Subcutaneous abdominal adipose tissue (tissue), 5 donors: ENCODE results near the gene TOP2B.

Source experiments
- H3K27ac ChIP-seq: one replicate; pipeline ENCODE4 v1.7.0; 2013; ENCODE audit warnings: low read depth, mild to moderate bottlenecking, inconsistent platforms, low read length, moderate library complexity
- H3K27me3 ChIP-seq, 5 donors: one replicate each; pipeline ENCODE4 v1.7.0; 2013; ENCODE audit warnings: low read length in 5 of 5, inconsistent platforms in 1 of 5; ENCODE audit not compliant: control insufficient read depth in 5 of 5, insufficient read depth in 4 of 5
- H3K36me3 ChIP-seq, 5 donors: one replicate each; pipeline ENCODE4 v1.7.0; 2013; ENCODE audit warnings: low read length in 5 of 5; ENCODE audit not compliant: control insufficient read depth in 5 of 5, insufficient read depth in 5 of 5
- H3K4me1 ChIP-seq, 5 donors: one replicate each; pipeline ENCODE4 v1.7.0; 2013; ENCODE audit warnings: low read length in 5 of 5, mild to moderate bottlenecking in 3 of 5, moderate library complexity in 1 of 5; ENCODE audit not compliant: control insufficient read depth in 5 of 5, insufficient read depth in 5 of 5
- H3K4me3 ChIP-seq, 5 donors: one replicate each; pipeline ENCODE4 v1.7.0; 2013; ENCODE audit warnings: low read length in 5 of 5, low read depth in 1 of 5
- H3K9ac ChIP-seq, 5 donors: one replicate each; pipeline ENCODE4 v1.7.0; 2013; ENCODE audit warnings: low read length in 5 of 5, mild to moderate bottlenecking in 4 of 5, moderate library complexity in 3 of 5
- H3K9me3 ChIP-seq, 5 donors: one replicate each; pipeline ENCODE4 v1.7.0; 2013; ENCODE audit warnings: low read length in 5 of 5; ENCODE audit not compliant: control insufficient read depth in 5 of 5
- donor health status: healthy.
- donor health status: healthy.
- donor health status: healthy.
- donor health status: healthy.
- donor health status: healthy.

Gene TOP2B

DNA sequence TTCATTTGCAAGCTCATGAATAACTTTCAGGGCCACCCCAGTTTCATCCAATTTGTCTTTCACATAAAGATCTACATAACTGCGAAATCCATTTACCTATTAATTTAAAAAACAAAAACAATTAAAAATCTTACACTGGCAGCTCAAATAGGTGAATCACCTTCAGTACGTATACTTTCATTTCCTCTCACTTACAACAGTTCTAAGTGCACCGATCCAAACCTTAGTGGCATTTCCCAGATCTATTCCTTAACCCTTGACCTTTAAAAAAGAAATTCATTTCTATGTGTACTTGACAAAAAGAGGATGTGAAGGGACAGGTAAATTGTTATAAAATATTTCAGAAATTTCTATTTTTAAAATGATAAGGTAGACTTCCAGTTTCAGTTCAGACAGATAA lies 30.8 kb downstream of the TOP2B start:
- no peaks in the 10 kb centered on the region for H3K9me3 ChIP-seq
- no peaks in the 10 kb centered on the region for H3K27me3 ChIP-seq
- no peak overlapping the region for H3K9ac ChIP-seq
- no peaks in the 10 kb centered on the region for H3K4me1 ChIP-seq
- no peak overlapping the region for H3K4me3 ChIP-seq
- peaks cover 40 to 52% (median 40%) of the 10 kb centered on the region in 5 donors for H3K36me3 ChIP-seq
- no peak overlapping the region for H3K27ac ChIP-seq

DNA sequence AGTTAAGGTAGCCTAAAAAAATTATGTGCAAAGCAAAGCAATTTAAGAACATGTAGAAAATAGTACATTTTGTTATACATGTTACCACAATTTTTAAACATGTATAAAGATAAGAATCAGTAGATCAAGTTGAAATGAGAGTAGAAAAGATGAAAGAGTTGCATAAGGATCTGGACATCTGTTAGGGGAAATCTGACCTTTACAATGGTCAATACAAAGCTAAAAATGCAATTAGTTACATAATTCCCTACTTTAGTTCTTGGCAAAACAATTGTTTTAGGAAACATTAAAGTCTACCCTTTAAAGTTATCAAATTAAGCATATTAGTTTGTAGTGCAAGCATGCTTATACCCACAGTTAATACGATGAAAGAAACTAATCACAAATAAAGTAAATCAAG lies 32.7 kb downstream of the TOP2B start:
- Histone ChIP-seq H3K9me3 (no peaks in the 10 kb centered on the region), H3K9ac (no peak overlapping the region), H3K4me1 (no peaks in the 10 kb centered on the region), H3K27me3 (no peaks in the 10 kb centered on the region), H3K36me3 (peaks cover 44 to 62% (median 53%) of the 10 kb centered on the region in 5 donors), H3K4me3 (no peak overlapping the region), H3K27ac (no peak overlapping the region)

DNA sequence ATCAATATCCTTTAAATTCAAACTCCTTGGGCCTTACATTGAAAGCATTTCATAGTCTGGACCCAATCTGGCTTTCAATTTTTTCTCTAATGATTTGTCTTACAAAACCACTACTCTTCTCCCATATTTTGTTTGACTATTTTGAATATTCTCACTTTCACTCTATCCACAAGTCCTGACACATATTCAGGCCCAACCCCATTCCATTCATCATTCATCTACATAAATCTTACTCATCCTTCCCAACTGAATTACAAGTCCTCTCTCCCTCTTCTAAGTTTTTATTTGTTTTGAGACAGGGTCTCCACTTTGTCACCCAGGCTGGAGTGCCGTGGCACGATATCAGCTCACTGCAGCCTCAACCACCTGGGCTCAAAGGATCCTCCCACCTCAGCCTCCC lies 43.6 kb downstream of the TOP2B start:
- peaks cover 45 to 78% (median 60%) of the 10 kb centered on the region in 5 donors for H3K36me3 ChIP-seq
- no peaks in the 10 kb centered on the region for H3K27me3 ChIP-seq
- no peaks in the 10 kb centered on the region for H3K4me1 ChIP-seq
- no peak overlapping the region for H3K4me3 ChIP-seq
- H3K9ac ChIP-seq, result no peak overlapping the region
- no peaks in the 10 kb centered on the region for H3K9me3 ChIP-seq
- H3K27ac ChIP-seq, result no peak overlapping the region

DNA sequence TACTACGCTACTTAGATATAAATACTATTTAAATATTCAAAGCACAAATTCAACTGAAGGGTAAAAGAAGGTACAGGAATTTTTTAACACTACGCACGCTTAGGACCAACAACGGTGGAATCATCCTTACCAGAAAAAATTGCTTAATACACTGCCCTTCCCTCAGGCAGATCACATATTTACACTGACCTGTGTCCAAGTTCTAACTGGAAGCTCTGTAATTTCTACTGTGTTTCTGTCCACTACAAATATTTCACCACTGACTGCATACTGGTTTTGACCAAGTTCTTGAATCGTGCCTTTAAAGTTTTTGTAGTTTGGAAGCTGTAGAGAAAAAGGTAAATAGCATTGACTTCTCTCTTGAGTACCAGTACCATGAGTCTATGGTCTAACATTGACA lies 44.2 kb downstream of the TOP2B start:
- Histone ChIP-seq H3K9me3 (no peaks in the 10 kb centered on the region), H3K27me3 (no peaks in the 10 kb centered on the region), H3K4me3 (no peak overlapping the region), H3K9ac (no peak overlapping the region), H3K27ac (no peak overlapping the region), H3K36me3 (peaks cover 41 to 76% (median 57%) of the 10 kb centered on the region in 5 donors), H3K4me1 (no peaks in the 10 kb centered on the region)

DNA sequence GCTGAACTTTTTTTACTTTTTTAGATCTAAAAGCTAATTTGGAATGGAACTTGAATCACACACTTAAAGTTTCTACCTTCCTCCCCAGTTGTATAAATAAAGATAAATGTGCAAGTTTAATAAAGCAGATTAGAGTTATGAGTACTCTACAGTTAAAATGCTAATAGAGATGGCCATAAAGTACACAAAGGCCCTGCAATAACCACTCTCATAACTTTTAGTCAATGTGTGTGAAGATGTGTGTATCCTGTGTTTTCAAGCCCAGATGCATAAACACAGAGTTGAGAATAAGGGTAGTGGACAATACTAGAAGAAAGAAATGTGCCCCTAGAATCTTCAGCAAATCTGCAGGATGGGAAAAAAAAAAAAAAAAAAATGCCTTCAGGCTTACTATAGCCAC lies 45.3 kb downstream of the TOP2B start:
- H3K36me3 ChIP-seq, result peaks cover 35 to 71% (median 50%) of the 10 kb centered on the region in 5 donors
- no peak overlapping the region for H3K9ac ChIP-seq
- H3K27ac ChIP-seq, result no peak overlapping the region
- H3K4me3 ChIP-seq, result no peak overlapping the region
- no peaks in the 10 kb centered on the region for H3K4me1 ChIP-seq
- H3K27me3 ChIP-seq, result no peaks in the 10 kb centered on the region
- H3K9me3 ChIP-seq, result no peaks in the 10 kb centered on the region

DNA sequence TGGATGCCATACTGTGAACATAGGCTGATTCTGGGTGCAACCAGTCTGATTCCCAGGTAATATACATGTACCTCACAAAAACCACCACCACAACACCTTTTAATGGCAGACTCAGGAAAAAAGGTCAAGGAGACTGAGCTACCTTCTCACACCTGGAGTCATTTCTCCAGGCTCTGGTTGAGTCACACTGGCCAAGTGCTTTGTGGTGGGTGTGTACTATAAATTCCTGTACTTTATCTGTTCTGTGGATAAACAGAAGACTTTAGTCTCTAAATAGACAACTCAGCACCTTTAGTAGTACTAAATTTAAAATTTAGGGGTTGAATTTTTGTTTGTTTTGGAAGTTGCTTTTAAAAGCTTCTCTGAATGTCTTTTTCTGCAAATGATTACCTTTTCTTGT lies 46.7 kb downstream of the TOP2B start:
- no peaks in the 10 kb centered on the region for H3K4me1 ChIP-seq
- no peak overlapping the region for H3K4me3 ChIP-seq
- H3K36me3 ChIP-seq, result peaks cover 36 to 62% (median 47%) of the 10 kb centered on the region in 5 donors
- H3K27me3 ChIP-seq, result no peaks in the 10 kb centered on the region
- H3K9ac ChIP-seq, result no peak overlapping the region
- no peaks in the 10 kb centered on the region for H3K9me3 ChIP-seq
- H3K27ac ChIP-seq, result no peak overlapping the region

DNA sequence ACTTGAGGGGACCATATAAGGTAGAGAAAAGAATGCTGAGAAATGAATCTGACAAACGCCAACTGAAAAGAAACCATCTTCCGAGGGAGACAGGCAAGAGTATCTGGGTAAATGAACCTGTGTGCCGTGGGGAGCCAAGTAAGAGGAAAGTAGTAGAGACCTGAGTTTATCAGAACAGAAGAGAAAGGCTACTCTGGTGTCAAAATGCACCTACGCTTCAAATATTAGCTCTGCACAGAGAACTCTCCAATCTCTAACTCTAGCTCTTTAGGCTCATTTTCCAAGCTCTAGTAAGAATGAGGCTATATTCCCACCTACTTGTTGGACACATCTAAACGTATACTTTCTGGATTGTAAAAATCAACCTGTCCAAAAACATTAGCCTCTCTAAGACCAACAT lies 53.5 kb downstream of the TOP2B start:
- no peaks in the 10 kb centered on the region for H3K9me3 ChIP-seq
- H3K9ac ChIP-seq, result no peak overlapping the region
- H3K36me3 ChIP-seq, result peaks cover 57 to 78% (median 63%) of the 10 kb centered on the region in 5 donors
- H3K4me1 ChIP-seq, result no peaks in the 10 kb centered on the region
- H3K4me3 ChIP-seq, result no peak overlapping the region
- H3K27ac ChIP-seq, result no peak overlapping the region
- H3K27me3 ChIP-seq, result no peaks in the 10 kb centered on the region

DNA sequence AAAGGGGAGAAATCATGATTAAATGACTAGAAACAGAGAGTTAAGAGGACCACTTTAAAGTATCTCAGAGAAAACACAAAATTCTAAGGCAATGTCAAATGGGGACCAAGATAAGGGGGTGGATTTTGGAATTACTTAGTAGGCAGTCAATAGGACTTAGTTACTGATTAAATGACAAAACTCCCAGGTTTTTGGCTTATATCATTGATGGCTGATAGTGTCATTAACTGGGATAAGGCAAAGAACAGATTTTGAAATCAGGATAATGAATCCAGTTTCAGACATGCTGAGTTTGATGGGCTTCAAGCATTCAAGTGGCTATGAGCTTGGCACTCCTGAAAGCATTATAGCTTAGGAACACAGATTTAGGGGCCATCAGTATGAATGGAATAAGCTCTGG lies 53.9 kb downstream of the TOP2B start:
- H3K27ac ChIP-seq, result no peak overlapping the region
- no peak overlapping the region for H3K4me3 ChIP-seq
- H3K9ac ChIP-seq, result no peak overlapping the region
- H3K9me3 ChIP-seq, result no peaks in the 10 kb centered on the region
- H3K4me1 ChIP-seq, result no peaks in the 10 kb centered on the region
- H3K36me3 ChIP-seq, result peaks cover 58 to 77% (median 67%) of the 10 kb centered on the region in 5 donors
- no peaks in the 10 kb centered on the region for H3K27me3 ChIP-seq

DNA sequence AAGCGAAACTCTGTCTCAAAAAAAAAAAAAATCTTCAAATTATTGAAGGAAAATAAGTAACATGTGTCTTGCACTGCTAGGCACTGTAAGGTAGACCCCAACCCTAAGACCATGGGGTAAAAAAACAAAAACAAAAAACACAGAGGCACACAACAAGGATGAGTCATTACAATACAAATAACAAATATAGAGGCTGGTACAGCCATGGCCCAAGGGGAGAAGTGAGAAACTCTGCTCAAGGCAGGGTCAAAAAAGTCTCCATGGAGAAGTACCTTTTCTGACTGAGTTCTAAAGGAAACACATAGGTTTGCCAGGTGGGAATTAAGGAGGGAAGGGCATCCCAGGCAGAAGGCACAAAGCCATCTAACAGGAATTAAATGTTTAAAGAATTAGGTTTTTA lies 54.5 kb downstream of the TOP2B start:
- H3K9ac ChIP-seq, result no peak overlapping the region
- no peak overlapping the region for H3K4me3 ChIP-seq
- H3K27me3 ChIP-seq, result no peaks in the 10 kb centered on the region
- no peaks in the 10 kb centered on the region for H3K4me1 ChIP-seq
- peaks cover 58 to 75% (median 68%) of the 10 kb centered on the region in 5 donors for H3K36me3 ChIP-seq
- no peak overlapping the region for H3K27ac ChIP-seq
- no peaks in the 10 kb centered on the region for H3K9me3 ChIP-seq

DNA sequence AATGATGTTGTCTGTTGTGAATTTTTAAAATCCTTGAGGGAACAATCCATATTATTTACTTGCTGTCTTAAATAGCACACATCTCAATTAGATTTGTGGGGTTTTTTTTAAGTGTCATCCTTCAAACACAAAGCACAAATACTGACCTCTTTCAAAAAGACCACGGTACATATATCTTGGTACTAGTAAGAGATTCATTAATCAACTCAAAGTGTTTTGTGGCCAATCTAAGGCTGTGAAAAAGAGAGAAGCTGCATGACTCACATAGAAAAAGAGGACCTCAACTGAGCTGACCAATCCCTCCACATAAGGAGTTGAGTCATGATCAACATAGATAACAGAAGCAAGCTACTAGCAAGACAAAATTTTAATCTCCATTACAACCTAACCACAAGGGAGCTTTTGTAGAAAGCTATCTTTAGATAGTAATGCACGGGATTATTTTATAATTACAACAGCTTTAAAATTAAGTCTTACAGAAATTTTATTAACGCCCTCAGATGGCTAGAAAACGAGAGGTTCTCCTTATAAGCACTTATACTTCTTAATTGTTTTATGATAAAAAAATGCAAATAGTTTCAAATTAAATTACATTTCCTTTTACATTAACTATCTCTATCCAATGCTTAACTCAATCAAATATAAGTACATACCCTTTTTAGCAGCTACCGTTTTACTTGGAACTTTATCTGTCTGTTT lies 60.5 kb downstream of the TOP2B start:
- Histone ChIP-seq H3K4me3 (no peak overlapping the region), H3K27me3 (no peaks in the 10 kb centered on the region), H3K27ac (no peak overlapping the region), H3K9ac (peak overlapping the region in 1 of 5 donors; percentile 11), H3K36me3 (peaks cover 30 to 58% (median 52%) of the 10 kb centered on the region in 5 donors), H3K4me1 (peaks cover 0 to 4% (median 0%) of the 10 kb centered on the region in 5 donors), H3K9me3 (no peaks in the 10 kb centered on the region)
